ENCODE measurements around the gene ITLN2.
"Not testable (repeated sequence)": the region's sequence is repeated elsewhere in the genome, so short reads cannot be mapped to it uniquely, and the experiment has no call there.

The ITLN2 gene

GRCh38 chr1:160954158-160955104 is at the start of gene ITLN2:
ITLN2 (minus strand) TSS chr1:160954809; CDS start chr1:160954741, 68 bp downstream.
- DNase-seq, result peak; percentile 39

DNA sequence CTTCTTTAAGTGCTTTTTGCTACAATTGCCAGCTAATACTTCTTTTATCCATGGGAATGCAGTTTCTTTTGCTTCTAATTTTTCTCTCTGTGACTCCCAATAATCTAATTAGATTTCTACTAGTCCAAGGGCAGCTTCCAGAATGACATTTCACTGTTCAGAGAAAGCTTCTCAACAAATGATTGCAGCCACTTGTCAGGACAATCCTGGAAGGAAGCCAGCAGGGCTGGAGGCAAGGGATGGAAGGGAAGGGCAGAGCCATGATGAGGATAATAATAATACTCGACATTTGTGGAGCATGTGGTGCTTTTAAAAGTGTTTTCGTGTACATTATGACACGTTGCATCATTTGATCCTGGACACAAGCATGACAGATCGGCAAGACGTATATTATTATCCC is 46.9 kb upstream of the ITLN2 start:
- DNase-seq, result no peak

GRCh38 chr1:161000736-161001480 is 46.3 kb upstream of the ITLN2 start:
- no peak for DNase-seq

GRCh38 chr1:160999376-160999775 is 44.8 kb upstream of the ITLN2 start:
- DNase-seq, result no peak

DNA sequence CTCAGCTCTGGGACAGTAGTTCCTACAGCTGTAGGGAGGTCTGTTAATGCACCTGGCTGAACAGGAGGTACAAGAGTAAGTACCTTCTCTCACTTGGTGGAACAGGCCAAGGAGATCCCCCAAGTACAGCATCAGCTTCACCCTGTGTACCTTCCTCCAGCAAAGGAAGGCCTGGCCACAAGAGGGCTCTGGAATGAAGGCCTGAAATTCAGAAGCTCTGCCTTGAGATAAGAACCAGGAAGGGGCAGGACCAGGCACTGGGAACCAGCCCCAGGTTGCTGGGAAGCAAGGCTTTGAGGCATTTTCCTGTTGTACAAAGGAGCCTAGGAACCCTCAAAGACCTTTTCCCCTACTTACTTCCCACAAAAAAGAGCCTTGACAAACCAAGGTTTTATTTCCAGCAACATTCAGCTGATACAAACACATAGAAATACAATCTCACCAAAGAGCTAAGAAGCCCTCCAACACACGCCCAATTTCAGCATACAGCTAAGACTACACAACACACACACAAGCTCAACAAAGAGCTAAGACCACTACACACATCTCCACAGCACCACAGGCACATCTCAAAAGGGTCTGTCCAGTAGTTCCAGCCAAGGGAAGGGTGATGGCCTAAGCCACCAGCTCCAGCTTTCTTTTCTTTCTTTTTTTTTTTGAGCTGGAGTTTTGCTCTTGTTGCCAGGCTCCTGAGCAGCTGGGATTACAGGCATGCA is 42.9 kb upstream of the ITLN2 start:
- DNase-seq, result peak; percentile 48

DNA sequence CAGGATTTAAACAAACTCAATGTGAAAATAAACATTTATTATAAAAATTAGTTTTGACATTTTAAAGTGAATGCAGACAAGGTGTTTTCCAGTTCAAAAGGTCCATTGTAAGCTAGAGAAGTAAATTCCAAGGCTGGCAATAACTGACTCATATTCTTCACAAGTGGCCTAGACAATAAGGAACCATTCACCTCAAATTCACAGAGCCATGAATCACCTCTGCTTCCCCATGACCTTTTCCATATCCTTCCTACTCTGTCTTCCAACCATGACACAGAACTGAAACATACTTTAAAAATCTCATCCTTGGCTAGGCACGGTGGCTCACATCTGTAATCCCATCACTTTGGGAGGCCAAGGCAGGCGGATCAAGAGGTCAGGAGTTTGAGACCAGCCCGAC is 41.6 kb upstream of the ITLN2 start:
- DNase-seq, result no peak

GRCh38 chr1:160993544-160994193 is 39.1 kb upstream of the ITLN2 start:
- DNase-seq, result no peak

- not testable (repeated sequence) for DNase-seq
Measured at GRCh38 chr1:160992036-160992435, 37.4 kb upstream of the ITLN2 start.

GRCh38 chr1:160987359-160988050 is 32.9 kb upstream of the ITLN2 start:
- no peak for DNase-seq

DNA sequence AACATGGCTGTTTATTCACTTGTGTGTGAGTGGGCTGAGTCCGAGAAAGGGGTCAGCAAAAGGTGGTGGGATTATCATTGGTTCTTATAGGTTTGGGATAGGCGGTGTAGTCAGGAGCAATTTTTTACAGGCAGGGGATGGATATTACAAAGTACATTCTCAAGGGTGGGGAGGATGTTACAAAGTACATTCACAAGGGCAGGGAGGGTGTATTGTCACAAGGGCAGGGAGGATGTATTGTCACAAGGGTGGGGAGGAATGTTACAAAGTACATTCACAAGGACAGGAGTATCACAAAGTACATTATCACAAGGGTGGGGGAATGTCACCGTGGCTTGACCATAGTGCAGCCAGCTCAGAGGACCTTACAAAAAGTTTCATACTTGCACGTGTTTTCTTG is 31.1 kb upstream of the ITLN2 start:
- DNase-seq, result no peak

GRCh38 chr1:160981584-160982411 is 27.2 kb upstream of the ITLN2 start:
- DNase-seq, result peak; percentile 6

- no peak for DNase-seq
Measured at GRCh38 chr1:160979286-160979685, 24.7 kb upstream of the ITLN2 start.

DNA sequence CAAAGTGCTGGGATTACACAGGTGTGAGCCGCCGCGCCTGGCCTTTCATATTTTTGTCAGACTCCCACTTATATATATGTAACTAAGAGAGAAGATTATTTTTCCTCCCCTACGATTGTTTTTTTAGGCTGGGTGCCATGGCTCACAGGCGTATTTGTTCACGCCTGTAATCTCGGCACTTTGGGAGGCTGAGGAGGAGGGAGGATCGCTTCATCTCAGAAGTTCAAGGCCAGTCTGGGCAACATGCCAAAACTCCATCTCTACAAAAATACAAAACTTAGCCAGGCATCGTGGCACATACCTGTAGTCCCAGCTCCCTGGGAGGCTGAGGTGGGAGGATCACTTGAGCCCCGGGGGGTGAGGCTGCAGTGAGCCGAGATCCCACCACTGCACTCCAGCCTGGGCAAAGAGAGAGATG is 23.9 kb upstream of the ITLN2 start:
- DNase-seq, result no peak

GRCh38 chr1:160975026-160975425 is 20.4 kb upstream of the ITLN2 start:
- DNase-seq, result no peak

GRCh38 chr1:160973491-160973890 is 18.9 kb upstream of the ITLN2 start:
- DNase-seq, result no peak

GRCh38 chr1:160972939-160973338 is 18.3 kb upstream of the ITLN2 start:
- DNase-seq, result no peak

DNA sequence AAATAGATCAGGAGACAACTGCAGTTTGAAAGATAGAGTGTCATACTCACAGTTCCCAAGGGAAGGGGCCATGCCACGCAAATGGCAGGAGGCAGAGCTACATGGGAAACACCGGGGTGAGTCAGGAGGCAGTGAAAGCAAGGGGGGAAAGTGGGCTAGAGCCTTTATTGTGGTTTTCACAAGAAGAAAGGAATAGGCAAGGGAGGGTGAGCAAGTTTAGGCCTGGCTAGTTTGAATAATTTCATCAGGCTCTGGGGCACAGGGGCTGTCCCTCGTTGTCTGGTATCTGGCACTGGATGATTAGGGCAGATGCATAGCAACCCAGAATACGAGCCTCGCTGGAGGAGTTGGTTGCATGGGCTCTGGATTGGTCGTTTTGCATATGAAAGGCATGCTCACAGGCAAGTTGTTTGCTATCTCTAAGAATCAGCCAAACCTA is 17.0 kb upstream of the ITLN2 start:
- no peak for DNase-seq

- no peak for DNase-seq
Measured at GRCh38 chr1:160963521-160963920, 8.9 kb upstream of the ITLN2 start.

GRCh38 chr1:160961419-160961818 is 6.8 kb upstream of the ITLN2 start:
- no peak for DNase-seq

DNA sequence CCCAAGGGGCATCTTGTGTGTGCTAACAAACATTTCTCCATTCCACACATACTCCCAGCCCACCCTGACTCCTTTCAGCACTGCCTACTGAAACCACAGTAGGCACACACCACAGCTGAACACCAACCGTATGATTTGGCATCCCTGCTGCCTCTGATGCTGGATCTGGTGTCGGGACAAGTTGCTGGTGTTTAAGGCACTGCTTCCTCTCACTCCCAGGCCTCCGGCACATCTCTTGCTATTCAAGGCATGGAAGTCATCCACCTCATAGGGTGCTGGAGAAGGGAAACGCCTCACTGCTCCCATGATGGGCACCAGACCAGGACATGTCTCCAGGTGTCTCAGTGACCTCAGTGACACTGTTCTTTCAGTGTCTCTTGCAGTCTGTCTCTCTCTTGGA is 2.4 kb upstream of the ITLN2 start:
- DNase-seq, result no peak

DNA sequence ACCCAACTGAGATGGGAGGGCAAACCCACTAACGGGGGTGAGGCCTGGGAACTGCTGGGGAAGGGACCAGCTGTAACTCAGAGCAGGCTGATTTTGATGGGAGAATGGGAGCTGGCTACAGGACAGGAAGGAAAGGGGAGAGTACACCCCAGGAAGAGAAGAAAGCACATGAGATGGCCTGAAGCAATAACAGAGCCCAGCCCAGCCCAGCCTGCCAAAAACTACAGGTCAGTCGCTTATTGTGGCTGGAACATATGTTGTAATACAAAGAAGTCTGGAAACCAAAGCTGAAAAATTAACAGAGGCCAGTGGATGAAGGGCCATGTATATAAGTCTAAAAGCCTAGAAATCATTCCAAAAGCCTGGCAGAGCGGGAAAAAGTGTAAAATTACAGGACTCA is 1.6 kb downstream of the ITLN2 start:
- DNase-seq, result no peak
